MM.1S (cell line): ENCODE results near the gene KCNT1.

Source experiments
- EZH2 ChIP-seq: fragments of 300-600 bp; sonication (generic); optimal IDR thresholded peaks from 2 replicates; pipeline ENCODE3; 2017; ENCODE audit warnings: low read depth, mild to moderate bottlenecking, antibody characterized with exemption, low read length, mixed read lengths
- EZH2phosphoT487 ChIP-seq: fragments of 300-600 bp; sonication (generic); IDR thresholded peaks from 2 replicates; pipeline ENCODE4 v1.6.1; 2018; ENCODE audit warnings: antibody characterized with exemption, low read length
- TF ChIP-seq, protein P1 (sequence below): fragments of 300-600 bp; sonication (generic); IDR thresholded peaks from 2 replicates; pipeline ENCODE4 v1.5.1; 2016; ENCODE audit warnings: antibody characterized with exemption, low read length, mixed read lengths

- TF ChIP-seq, protein P1, sequence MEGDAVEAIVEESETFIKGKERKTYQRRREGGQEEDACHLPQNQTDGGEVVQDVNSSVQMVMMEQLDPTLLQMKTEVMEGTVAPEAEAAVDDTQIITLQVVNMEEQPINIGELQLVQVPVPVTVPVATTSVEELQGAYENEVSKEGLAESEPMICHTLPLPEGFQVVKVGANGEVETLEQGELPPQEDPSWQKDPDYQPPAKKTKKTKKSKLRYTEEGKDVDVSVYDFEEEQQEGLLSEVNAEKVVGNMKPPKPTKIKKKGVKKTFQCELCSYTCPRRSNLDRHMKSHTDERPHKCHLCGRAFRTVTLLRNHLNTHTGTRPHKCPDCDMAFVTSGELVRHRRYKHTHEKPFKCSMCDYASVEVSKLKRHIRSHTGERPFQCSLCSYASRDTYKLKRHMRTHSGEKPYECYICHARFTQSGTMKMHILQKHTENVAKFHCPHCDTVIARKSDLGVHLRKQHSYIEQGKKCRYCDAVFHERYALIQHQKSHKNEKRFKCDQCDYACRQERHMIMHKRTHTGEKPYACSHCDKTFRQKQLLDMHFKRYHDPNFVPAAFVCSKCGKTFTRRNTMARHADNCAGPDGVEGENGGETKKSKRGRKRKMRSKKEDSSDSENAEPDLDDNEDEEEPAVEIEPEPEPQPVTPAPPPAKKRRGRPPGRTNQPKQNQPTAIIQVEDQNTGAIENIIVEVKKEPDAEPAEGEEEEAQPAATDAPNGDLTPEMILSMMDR = no peak
- TF ChIP-seq EZH2 (no peak), EZH2phosphoT487 (no peak)
Observed at GRCh38 chr9:135761845-135762168, 59.8 kb downstream of the KCNT1 start.
